ENCODE data around the gene FUCA1.

FUCA1 gene

GRCh38 chr1:23895082-23895481 lies 27.0 kb upstream of the FUCA1 start:
- FAIRE-seq: no peak
- TF ChIP-seq POLR2A (IDR thresholded peaks at IDR 0.05; ENCODE audit: low read depth, low read length): no peak
- no peak for TF ChIP-seq TAF1 (IDR thresholded peaks at IDR 0.05; ENCODE audit: borderline replicate concordance, low read depth, low read length)
- TF ChIP-seq POLR2AphosphoS5 (IDR thresholded peaks at IDR 0.05; ENCODE audit: low read depth, low read length): no peak
- no peak for DNase-seq (ENCODE audit: insufficient read length)

DNA sequence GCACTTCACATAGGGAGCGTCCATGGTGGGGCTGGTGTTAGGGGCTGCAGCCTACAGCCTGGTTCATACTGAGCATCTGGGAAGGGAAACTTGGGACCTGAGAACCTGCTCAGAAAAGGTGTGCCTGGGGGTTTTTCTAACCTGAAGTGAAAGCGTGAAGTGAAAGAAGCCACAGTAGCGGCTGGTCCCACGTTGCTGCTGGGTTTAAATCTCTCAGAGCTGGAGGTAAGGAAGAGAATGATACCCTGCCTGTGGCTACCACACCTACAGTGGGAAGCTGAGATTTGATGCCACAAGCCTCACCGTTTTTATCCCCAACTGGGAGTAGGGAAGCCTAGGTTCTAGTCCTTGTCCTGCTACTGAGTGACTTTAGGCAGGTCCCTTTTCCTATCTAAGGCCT lies 21.0 kb upstream of the FUCA1 start:
- TF ChIP-seq TAF1 (IDR thresholded peaks at IDR 0.05; ENCODE audit: borderline replicate concordance, low read depth, low read length) (no peak), POLR2A (IDR thresholded peaks at IDR 0.05; ENCODE audit: low read depth, low read length) (no peak), POLR2AphosphoS5 (IDR thresholded peaks at IDR 0.05; ENCODE audit: low read depth, low read length) (no peak)
- DNase-seq (ENCODE audit: insufficient read length): no peak
- peak; percentile 97 for FAIRE-seq

GRCh38 chr1:23885222-23885621 lies 17.1 kb upstream of the FUCA1 start:
- no peak for TF ChIP-seq POLR2AphosphoS5 (IDR thresholded peaks at IDR 0.05; ENCODE audit: low read depth, low read length)
- no peak for TF ChIP-seq POLR2A (IDR thresholded peaks at IDR 0.05; ENCODE audit: low read depth, low read length)
- TF ChIP-seq TAF1 (IDR thresholded peaks at IDR 0.05; ENCODE audit: borderline replicate concordance, low read depth, low read length): no peak
- no peak for DNase-seq (ENCODE audit: insufficient read length)
- no peak for FAIRE-seq

GRCh38 chr1:23882746-23883145 lies 14.7 kb upstream of the FUCA1 start:
- TF ChIP-seq POLR2AphosphoS5 (IDR thresholded peaks at IDR 0.05; ENCODE audit: low read depth, low read length) (no peak), POLR2A (IDR thresholded peaks at IDR 0.05; ENCODE audit: low read depth, low read length) (no peak), TAF1 (IDR thresholded peaks at IDR 0.05; ENCODE audit: borderline replicate concordance, low read depth, low read length) (no peak)
- DNase-seq (ENCODE audit: insufficient read length) (no peak), FAIRE-seq (no peak)

DNA sequence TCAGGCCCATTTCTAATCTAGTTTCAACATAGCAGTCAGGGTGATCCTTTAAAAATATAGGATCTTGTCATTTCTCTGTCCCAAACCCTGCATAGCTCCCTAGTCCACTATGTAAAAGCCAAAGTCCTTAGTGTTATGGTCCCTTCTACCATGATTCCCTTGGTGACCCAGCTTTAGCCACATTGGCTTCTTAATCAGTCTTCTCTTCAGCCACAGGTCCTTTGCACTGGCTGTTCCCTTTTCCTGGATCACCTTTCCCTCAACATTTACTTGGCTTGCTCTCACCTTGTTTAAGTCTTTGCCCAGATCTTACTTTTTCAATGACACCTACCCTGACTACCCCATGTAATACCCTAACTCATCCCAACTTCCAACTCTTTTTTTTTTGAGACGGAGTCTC lies 11.7 kb upstream of the FUCA1 start:
- no peak for TF ChIP-seq POLR2AphosphoS5 (IDR thresholded peaks at IDR 0.05; ENCODE audit: low read depth, low read length)
- no peak for TF ChIP-seq TAF1 (IDR thresholded peaks at IDR 0.05; ENCODE audit: borderline replicate concordance, low read depth, low read length)
- no peak for TF ChIP-seq POLR2A (IDR thresholded peaks at IDR 0.05; ENCODE audit: low read depth, low read length)
- DNase-seq (ENCODE audit: insufficient read length) (no peak), FAIRE-seq (no peak)

DNA sequence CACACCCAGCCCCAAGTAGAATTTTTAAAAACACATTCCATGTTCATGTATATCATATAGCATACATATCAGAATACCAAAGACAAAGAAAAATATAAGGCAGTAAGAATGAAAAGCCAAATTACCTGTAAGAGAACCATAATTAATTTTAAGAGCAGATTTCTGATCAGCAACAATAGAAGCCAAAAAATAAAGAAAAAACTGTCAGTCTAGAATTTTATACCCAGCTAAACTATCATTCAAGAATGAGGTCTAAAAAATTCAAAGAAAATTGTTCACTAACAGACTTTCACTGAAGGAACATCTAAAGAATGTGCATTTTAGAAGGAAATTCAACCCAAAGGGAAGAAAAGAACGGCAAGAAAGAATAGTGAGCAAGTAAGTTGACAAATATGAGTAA lies 10.6 kb upstream of the FUCA1 start:
- TF ChIP-seq TAF1 (IDR thresholded peaks at IDR 0.05; ENCODE audit: borderline replicate concordance, low read depth, low read length) (no peak), POLR2AphosphoS5 (IDR thresholded peaks at IDR 0.05; ENCODE audit: low read depth, low read length) (no peak), POLR2A (IDR thresholded peaks at IDR 0.05; ENCODE audit: low read depth, low read length) (no peak)
- no peak for FAIRE-seq
- DNase-seq (ENCODE audit: insufficient read length): no peak

DNA sequence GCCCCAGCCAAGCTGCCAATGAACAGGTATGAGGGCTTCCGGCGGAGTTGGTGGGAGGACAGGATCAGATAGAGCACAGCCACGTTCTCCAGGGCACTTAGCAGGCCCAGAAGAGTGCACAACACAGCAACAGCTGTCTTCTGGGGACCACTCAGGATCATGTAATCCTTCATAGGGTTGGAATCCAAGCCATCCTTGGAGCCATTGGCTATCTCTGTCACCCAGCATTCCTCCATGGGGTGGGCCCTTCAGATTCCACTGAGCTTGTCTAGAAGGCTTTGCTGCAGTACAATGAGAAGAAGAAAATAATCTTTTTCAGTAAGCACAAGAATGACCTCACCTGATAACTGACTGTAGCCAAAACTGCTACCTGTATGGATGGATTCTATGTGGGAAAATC lies 7.3 kb upstream of the FUCA1 start:
- no peak for TF ChIP-seq TAF1 (IDR thresholded peaks at IDR 0.05; ENCODE audit: borderline replicate concordance, low read depth, low read length)
- no peak for TF ChIP-seq POLR2AphosphoS5 (IDR thresholded peaks at IDR 0.05; ENCODE audit: low read depth, low read length)
- no peak for TF ChIP-seq POLR2A (IDR thresholded peaks at IDR 0.05; ENCODE audit: low read depth, low read length)
- DNase-seq (ENCODE audit: insufficient read length) (no peak), FAIRE-seq (no peak)

- FAIRE-seq: no peak
- TF ChIP-seq POLR2AphosphoS5 (IDR thresholded peaks at IDR 0.05; ENCODE audit: low read depth, low read length): no peak
- TF ChIP-seq TAF1 (IDR thresholded peaks at IDR 0.05; ENCODE audit: borderline replicate concordance, low read depth, low read length): no peak
- no peak for TF ChIP-seq POLR2A (IDR thresholded peaks at IDR 0.05; ENCODE audit: low read depth, low read length)
- DNase-seq (ENCODE audit: insufficient read length): no peak
These were observed 4.3 kb upstream of the FUCA1 start for GRCh38 chr1:23872421-23872820.

DNA sequence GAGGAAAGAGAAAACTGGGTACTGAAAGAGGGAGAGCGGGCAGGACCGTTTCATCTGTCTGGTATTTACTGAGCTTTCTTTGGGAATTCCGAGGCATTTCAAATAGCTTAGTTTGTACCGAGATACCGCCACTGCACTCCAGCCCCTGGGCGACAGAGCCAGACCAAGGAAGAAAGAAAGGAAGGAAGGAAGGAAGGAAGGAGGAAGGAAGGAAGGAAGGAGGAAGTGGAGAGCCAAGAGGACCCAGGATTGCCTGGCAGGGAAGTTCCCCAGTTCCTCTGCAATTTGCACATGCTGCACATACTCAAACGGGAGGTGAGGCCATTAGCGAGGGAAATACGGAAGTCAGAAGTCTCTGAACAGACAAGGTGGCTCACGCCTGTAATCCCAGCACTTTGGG lies 961 bp upstream of the FUCA1 start:
- FAIRE-seq: peak; percentile 65
- no peak for TF ChIP-seq POLR2A (IDR thresholded peaks at IDR 0.05; ENCODE audit: low read depth, low read length)
- no peak for TF ChIP-seq POLR2AphosphoS5 (IDR thresholded peaks at IDR 0.05; ENCODE audit: low read depth, low read length)
- no peak for TF ChIP-seq TAF1 (IDR thresholded peaks at IDR 0.05; ENCODE audit: borderline replicate concordance, low read depth, low read length)
- no peak for DNase-seq (ENCODE audit: insufficient read length)

- DNase-seq (ENCODE audit: insufficient read length): no peak
- no peak for FAIRE-seq
- TF ChIP-seq POLR2AphosphoS5 (IDR thresholded peaks at IDR 0.05; ENCODE audit: low read depth, low read length) (no peak), TAF1 (IDR thresholded peaks at IDR 0.05; ENCODE audit: borderline replicate concordance, low read depth, low read length) (0 out of 2 replicates have a peak, but pooled peaks have one; percentile 7), POLR2A (IDR thresholded peaks at IDR 0.05; ENCODE audit: low read depth, low read length) (no peak)
These were observed 497 bp upstream of the FUCA1 start for GRCh38 chr1:23868557-23869016.

GRCh38 chr1:23867542-23867894 lies 572 bp downstream of the FUCA1 start:
- DNase-seq (ENCODE audit: insufficient read length) (no peak), FAIRE-seq (peak; percentile 24)
- no peak for TF ChIP-seq TAF1 (IDR thresholded peaks at IDR 0.05; ENCODE audit: borderline replicate concordance, low read depth, low read length)
- no peak for TF ChIP-seq POLR2AphosphoS5 (IDR thresholded peaks at IDR 0.05; ENCODE audit: low read depth, low read length)
- TF ChIP-seq POLR2A (IDR thresholded peaks at IDR 0.05; ENCODE audit: low read depth, low read length): no peak

DNA sequence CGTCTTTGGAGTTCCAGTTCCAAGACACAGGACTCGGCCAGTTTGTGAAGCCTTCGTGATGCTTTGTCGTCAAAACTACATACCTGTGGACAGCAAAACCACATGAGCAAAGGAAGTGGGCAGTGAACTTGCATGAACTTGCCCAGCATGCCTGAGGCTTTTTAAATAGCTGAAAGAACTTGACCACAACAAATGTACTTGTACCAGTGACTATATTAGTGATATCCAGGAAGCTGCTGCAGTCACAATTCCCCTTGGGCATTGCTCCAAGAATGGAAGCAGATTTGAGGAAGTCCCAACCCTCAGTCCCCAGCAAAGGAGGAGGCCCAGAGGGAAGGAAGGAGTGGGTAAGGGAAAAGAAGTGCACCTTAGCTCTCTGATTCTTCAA lies 2.6 kb downstream of the FUCA1 start:
- TF ChIP-seq TAF1 (IDR thresholded peaks at IDR 0.05; ENCODE audit: borderline replicate concordance, low read depth, low read length) (no peak), POLR2AphosphoS5 (IDR thresholded peaks at IDR 0.05; ENCODE audit: low read depth, low read length) (0 out of 2 replicates have a peak, but pooled peaks have one; percentile 19), POLR2A (IDR thresholded peaks at IDR 0.05; ENCODE audit: low read depth, low read length) (peak; percentile 37; the same call in 1 of the 2 replicates)
- peak; percentile 54 for FAIRE-seq
- DNase-seq (ENCODE audit: insufficient read length): no peak

All from GM12892 (cell line).